K562 (cell line): ENCODE data around the gene TMEM50B. TPM values are rescaled to one million over a fixed set of nuclear protein-coding genes. Genes with fewer than 3 reads are reported as not detected.
A peak's percentile ranks its signal among the peaks of the same experiment; 100 is the strongest.

Source experiments
- ATF3 ChIP-seq, 2 experiments: fragments of 450-650 bp in 1 of 2; sonication (generic) in 1 of 2; formaldehyde crosslinking in 1 of 2; IDR thresholded peaks in 1 of 2; conservative IDR thresholded peaks in 1 of 2; 2 replicates each; pipeline versions ENCODE4 v1.6.1 to v1.8.1; 2016 to 2023; ENCODE audit warnings: mild to moderate bottlenecking in 2 of 2, moderate library complexity in 2 of 2, inconsistent platforms in 1 of 2, missing genetic modification reagents in 1 of 2
- CBX3 ChIP-seq, 2 experiments: IDR thresholded peaks; 1 replicate in 1 of 2; 2 replicates in 1 of 2; pipeline ENCODE4 v1.6.1; 2012; ENCODE audit warnings: inconsistent platforms in 2 of 2, low read length in 2 of 2, borderline replicate concordance in 1 of 2, control low read depth in 1 of 2
- CEBPG ChIP-seq, 3 experiments: fragments of 200-800 bp in 1 of 3; sonication (Bioruptor generic) in 1 of 3; sonication (generic) in 1 of 3; formaldehyde crosslinking in 1 of 3; IDR thresholded peaks in 2 of 3; conservative IDR thresholded peaks in 1 of 3; 2 replicates each; pipeline versions ENCODE4 v1.6.1 to v1.8.0; 2016 to 2022; ENCODE audit warnings: missing compliant biosample characterization in 2 of 3, missing genetic modification characterization in 2 of 3, mild to moderate bottlenecking in 1 of 3, missing genetic modification reagents in 1 of 3
- E2F8 ChIP-seq: fragments of 450-650 bp; IDR thresholded peaks from 2 replicates; pipeline ENCODE4 v1.7.1; 2018; ENCODE audit warnings: mild to moderate bottlenecking, low read depth; ENCODE audit not compliant: partially characterized antibody
- POLR2AphosphoS2 ChIP-seq: IDR thresholded peaks from 2 replicates; pipeline ENCODE4 v1.6.1; 2012; ENCODE audit warnings: low read length, improper control_type of control experiment
- POLR2B ChIP-seq: fragments of 450-650 bp; IDR thresholded peaks from 2 replicates; pipeline ENCODE4 v1.6.1; 2018; ENCODE audit warnings: low read depth; ENCODE audit not compliant: partially characterized antibody
- RBM22 ChIP-seq: fragments of 200-400 bp; formaldehyde crosslinking; IDR thresholded peaks from 2 replicates; pipeline ENCODE4 v1.6.1; 2018; ENCODE audit warnings: low read length, low read depth; ENCODE audit not compliant: poor library complexity, severe bottlenecking
- ZNF311 ChIP-seq: fragments of 250-450 bp; sonication (Bioruptor Pico); IDR thresholded peaks from 2 replicates; pipeline ENCODE4 v1.4.0; 2020; ENCODE audit warnings: mild to moderate bottlenecking, moderate library complexity
- ZNF764 ChIP-seq: fragments of 250-450 bp; sonication (Bioruptor Pico); IDR thresholded peaks from 2 replicates; pipeline ENCODE4 v1.4.0; 2020; ENCODE audit warnings: low read depth, mild to moderate bottlenecking, moderate library complexity
- polyA plus RNA-seq, 8 experiments: library from polyadenylated mRNA; depleted of rRNA in 4 of 8; stranded (reverse) in 5 of 8; unstranded in 3 of 8; fragments of >200 nt; fragmentation: Nextera tagmentation in 2 of 8; fragmentation: Illumina TruSeq in 1 of 8; extraction: Ambion mirVana in 2 of 8; extraction: Trizol in 1 of 8; gene quantifications; 2 replicates each; pipeline versions ENCODE4 v1.2.1 to v1.2.3, GENCODE V29; 2011 to 2014; ENCODE audit warnings: inconsistent platforms in 1 of 8, missing spikeins in 1 of 8
- total RNA-seq, 7 experiments: library from RNA; depleted of rRNA in 6 of 7; stranded (reverse); fragments of >200 nt in 6 of 7; fragmentation: Illumina TruSeq in 2 of 7; extraction: Trizol in 2 of 7; gene quantifications; 2 replicates each; pipeline versions ENCODE4 v1.2.1 to v1.2.3, GENCODE V29; 2011 to 2021; ENCODE audit warnings: low replicate concordance in 1 of 7
- TF ChIP-seq, protein P1 (sequence below): fragments of 200-800 bp; sonication (Bioruptor generic); IDR thresholded peaks from 2 replicates; pipeline ENCODE4 v1.6.1; 2016; ENCODE audit warnings: missing genetic modification characterization, missing compliant biosample characterization
- TF ChIP-seq, protein P2 (sequence below): sonication (generic); formaldehyde crosslinking; IDR thresholded peaks from 2 replicates; pipeline ENCODE4 v1.8.1; 2023; ENCODE audit warnings: mild to moderate bottlenecking, missing genetic modification reagents, moderate library complexity

The TMEM50B gene
- total and polyA plus RNA-seq, 9 of the 15 experiments (the other 6 are each of a cell fraction or from before 2014, with no cell fraction given), result 20.5 to 64.6 (median 28.9) TPM

DNA sequence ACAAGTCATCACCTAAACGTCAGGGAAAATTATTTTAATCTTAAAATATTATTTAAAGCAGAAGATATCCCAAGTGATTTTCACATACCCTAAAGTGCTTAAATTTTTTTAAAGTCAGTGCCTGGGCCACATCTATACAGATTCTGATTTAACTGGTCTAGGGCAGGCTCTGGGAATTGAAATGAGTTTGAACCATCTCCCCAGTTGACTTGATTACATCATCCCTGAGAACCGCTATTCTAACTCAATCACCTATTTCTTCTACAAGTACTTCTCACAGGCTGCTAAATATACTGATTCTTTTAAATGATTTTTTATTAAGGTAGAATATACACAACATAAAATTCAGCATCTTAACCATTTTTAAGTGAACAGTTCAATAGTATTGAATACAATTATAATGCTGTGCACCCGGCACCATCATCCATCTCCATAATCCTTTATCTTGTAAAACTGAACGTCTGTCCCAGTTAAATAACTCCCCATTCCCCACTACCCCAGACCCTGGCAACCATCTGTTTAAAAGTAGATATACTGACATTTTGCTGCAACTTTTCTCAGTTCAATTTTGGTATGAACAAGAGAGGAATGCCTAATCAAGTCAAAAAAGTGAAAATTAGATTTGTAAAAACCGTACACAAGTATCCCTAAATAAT, 42.7 kb upstream of the TMEM50B start (continued):
- TF ChIP-seq CEBPG (CRISPR knock-in tag; IDR thresholded peaks at IDR 0.05) (no peak), CEBPG (tag; conservative IDR thresholded peaks at IDR 0.05 in 1 of 2, IDR thresholded peaks at IDR 0.05 in 1 of 2) (peak in 1 of 2 experiments; percentile 58; a peak in 3 of 4 replicates), POLR2B (no peak), E2F8 (no peak), ZNF311 (CRISPR knock-in tag) (no peak), POLR2AphosphoS2 (0 out of 2 replicates have a peak, but pooled peaks have one; percentile 35), RBM22 (peak; percentile 60), ATF3 (IDR thresholded peaks at IDR 0.05) (peak; percentile 67), ATF3 (CRISPR knock-in tag; conservative IDR thresholded peaks at IDR 0.05) (no peak), ZNF764 (CRISPR knock-in tag) (no peak), CBX3 (IDR thresholded peaks at IDR 0.05; ENCODE audit: borderline replicate concordance in 1 of 2, low read length in 2 of 2) (no peak)
- TF ChIP-seq, protein P1, sequence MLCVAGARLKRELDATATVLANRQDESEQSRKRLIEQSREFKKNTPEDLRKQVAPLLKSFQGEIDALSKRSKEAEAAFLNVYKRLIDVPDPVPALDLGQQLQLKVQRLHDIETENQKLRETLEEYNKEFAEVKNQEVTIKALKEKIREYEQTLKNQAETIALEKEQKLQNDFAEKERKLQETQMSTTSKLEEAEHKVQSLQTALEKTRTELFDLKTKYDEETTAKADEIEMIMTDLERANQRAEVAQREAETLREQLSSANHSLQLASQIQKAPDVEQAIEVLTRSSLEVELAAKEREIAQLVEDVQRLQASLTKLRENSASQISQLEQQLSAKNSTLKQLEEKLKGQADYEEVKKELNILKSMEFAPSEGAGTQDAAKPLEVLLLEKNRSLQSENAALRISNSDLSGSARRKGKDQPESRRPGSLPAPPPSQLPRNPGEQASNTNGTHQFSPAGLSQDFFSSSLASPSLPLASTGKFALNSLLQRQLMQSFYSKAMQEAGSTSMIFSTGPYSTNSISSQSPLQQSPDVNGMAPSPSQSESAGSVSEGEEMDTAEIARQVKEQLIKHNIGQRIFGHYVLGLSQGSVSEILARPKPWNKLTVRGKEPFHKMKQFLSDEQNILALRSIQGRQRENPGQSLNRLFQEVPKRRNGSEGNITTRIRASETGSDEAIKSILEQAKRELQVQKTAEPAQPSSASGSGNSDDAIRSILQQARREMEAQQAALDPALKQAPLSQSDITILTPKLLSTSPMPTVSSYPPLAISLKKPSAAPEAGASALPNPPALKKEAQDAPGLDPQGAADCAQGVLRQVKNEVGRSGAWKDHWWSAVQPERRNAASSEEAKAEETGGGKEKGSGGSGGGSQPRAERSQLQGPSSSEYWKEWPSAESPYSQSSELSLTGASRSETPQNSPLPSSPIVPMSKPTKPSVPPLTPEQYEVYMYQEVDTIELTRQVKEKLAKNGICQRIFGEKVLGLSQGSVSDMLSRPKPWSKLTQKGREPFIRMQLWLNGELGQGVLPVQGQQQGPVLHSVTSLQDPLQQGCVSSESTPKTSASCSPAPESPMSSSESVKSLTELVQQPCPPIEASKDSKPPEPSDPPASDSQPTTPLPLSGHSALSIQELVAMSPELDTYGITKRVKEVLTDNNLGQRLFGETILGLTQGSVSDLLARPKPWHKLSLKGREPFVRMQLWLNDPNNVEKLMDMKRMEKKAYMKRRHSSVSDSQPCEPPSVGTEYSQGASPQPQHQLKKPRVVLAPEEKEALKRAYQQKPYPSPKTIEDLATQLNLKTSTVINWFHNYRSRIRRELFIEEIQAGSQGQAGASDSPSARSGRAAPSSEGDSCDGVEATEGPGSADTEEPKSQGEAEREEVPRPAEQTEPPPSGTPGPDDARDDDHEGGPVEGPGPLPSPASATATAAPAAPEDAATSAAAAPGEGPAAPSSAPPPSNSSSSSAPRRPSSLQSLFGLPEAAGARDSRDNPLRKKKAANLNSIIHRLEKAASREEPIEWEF (CRISPR knock-in tag), result no peak
- TF ChIP-seq, protein P2, sequence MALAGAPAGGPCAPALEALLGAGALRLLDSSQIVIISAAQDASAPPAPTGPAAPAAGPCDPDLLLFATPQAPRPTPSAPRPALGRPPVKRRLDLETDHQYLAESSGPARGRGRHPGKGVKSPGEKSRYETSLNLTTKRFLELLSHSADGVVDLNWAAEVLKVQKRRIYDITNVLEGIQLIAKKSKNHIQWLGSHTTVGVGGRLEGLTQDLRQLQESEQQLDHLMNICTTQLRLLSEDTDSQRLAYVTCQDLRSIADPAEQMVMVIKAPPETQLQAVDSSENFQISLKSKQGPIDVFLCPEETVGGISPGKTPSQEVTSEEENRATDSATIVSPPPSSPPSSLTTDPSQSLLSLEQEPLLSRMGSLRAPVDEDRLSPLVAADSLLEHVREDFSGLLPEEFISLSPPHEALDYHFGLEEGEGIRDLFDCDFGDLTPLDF (CRISPR knock-in tag), result no peak
